ENCODE data around the gene TRAF7.
A peak's percentile ranks its signal among the peaks of the same experiment; 100 is the strongest.

Gene TRAF7

GRCh38 chr16:2165861-2166260 lies 10.3 kb downstream of the TRAF7 start:
- DNase-seq (ENCODE audit: low read depth) = no peak

- no peak for DNase-seq (ENCODE audit: low read depth)
Measured at GRCh38 chr16:2166263-2167067, 10.9 kb downstream of the TRAF7 start.

GRCh38 chr16:2167068-2167638 lies 11.6 kb downstream of the TRAF7 start:
- no peak for DNase-seq (ENCODE audit: low read depth)

DNA sequence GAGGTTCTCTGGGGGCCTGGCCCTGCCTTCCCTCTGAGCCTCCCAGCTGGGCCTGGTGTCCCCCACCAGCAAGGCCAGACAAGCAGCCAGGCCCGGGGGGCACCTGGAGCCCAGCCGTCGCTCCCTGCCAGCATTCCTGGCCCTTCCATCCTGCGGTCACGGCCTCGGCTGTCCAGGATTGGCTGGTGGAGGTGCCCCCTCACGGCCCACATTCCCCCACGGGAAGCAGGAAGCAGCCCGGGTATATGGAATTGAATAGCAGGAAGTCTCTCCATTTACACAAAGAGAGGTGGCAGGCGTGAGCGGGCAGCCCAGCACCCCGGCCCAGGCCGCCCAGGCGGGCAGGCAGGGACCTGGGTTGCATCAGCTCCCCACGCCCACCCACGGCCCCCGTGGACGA lies 14.5 kb downstream of the TRAF7 start:
- DNase-seq (ENCODE audit: low read depth) = no peak

DNA sequence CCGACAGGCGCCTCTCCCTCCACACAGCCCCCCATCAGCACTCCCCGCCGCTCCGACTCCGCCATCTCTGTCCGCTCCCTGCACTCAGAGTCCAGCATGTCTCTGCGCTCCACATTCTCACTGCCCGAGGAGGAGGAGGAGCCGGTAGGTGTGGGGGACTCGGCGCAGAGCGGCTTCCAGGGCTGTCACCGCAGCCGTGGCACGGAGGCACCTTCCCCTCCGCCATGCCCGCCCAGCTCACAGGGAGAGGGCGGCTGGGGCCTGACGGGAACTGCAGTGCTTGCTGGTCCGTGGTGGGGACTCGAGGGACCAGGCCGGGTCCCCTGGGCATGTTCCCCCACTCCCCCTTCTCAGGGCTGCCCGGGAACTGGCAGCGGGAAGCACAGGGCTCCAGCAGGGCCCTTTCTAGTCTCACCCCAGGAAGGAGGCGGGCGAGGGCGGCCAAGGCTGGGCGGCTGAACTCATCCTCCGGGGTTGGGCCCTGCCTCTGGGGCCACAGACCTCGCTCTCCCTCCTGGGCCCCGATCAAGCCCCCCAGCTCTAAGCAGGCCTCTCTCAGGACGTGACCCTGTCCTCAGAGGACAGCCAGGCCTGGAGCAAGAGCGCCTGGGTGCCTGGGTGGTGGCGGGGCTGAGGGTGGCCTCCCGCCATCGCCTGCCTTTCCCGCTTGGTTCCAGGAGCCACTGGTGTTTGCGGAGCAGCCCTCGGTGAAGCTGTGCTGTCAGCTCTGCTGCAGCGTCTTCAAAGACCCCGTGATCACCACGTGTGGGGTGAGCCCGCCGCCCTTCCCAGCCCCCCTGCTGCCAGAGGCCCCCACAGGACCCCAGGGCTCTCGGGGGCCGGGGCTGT lies 15.2 kb downstream of the TRAF7 start:
- no peak for DNase-seq (ENCODE audit: low read depth)

- DNase-seq (ENCODE audit: low read depth) = no peak
Measured at GRCh38 chr16:2171601-2172178, 16.1 kb downstream of the TRAF7 start.

DNA sequence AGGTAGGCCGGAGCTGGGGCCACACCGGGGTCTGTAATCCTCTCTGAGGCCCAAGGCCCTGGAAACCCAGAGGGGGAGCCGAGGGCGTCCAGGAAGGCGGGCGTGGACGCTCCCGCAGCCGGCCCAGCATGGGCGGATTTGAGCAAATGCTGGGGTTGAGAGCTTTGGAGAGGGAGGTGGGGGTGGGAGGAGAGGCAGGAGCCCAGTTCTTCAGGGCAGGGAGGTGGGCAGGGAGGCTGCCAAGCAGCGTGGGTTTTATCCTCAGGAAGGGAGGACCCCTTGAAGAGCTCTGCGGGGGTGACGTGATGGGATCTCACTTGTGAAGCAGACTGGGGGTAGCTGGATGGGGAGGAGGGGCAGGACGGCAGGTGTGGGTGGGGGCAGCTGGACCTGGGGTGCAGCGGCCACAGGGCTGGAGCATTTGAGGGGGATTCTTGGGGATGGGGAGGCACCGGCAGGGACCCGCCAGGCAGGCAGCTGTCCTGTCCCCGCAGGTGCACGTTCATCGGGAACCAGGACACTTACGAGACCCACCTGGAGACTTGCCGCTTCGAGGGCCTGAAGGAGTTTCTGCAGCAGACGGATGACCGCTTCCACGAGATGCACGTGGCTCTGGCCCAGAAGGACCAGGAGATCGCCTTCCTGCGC lies 17.2 kb downstream of the TRAF7 start:
- DNase-seq (ENCODE audit: low read depth) = no peak

DNA sequence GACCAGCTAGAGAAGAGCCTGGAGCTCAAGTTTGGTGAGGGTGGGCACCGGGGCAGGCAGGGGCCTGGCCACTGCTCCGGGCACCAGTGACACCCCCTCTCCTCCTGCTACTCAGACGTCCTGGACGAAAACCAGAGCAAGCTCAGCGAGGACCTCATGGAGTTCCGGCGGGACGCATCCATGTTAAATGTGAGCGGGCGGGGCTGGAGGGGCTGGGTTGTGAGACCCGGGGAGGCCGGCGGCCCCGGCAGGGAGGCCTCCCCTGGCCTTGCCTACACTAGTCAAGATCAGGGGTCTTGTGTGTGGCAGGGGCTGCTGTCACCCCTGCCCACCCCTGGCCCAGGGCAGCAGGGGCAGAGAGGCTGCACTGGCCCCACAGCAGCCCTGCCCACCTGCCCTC lies 17.8 kb downstream of the TRAF7 start:
- no peak for DNase-seq (ENCODE audit: low read depth)

DNA sequence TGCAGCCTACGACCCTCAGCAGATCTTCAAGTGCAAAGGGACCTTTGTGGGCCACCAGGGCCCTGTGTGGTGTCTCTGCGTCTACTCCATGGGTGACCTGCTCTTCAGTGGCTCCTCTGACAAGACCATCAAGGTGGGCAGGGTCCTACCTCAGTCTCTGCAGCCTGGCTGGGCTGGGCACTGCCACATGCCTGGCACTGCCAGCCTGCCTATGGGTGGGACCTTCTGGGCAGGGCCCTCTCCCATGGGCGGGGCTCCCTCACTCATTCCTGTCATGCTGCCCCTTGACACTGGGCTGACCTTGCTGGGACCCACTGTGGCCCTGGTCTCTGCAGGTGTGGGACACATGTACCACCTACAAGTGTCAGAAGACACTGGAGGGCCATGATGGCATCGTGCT lies 18.3 kb downstream of the TRAF7 start:
- DNase-seq (ENCODE audit: low read depth) = no peak

DNA sequence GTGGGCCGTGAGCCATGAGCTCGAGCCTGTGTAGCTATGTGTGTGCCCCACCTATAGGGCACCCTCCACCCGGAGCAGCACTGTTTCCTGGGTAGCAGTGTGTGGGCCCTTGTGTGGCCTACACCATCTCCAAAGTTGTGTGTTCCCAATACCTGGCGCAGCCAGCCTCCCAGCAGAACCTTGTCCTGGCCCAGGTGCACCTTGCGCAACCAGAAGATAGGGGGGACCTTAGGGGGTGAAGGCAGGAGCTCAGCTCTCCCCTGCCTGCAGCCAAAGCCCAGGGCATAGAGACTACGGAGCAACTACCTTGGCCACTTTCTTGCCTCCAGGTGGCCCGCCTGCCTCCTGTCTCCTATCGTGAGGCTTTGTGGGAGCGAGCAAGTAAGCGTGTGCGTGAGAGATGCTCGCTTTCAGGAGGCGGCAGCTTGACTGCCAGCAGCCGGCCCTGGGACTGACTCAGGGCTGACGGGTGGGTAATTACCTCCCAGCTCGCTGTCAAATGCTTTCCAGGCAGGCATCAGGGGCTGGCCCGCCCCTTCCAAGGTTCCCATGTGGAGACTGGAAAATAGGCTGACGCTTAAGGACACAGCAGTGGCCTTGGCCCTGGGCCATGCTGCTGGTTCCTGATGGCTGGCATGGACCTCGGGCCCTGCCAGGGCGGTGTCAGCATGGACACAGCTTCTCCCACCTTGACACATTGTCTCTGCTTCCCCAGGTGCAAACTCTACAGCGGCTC lies 19.0 kb downstream of the TRAF7 start:
- no peak for DNase-seq (ENCODE audit: low read depth)

GRCh38 chr16:2175454-2175853 lies 19.9 kb downstream of the TRAF7 start:
- DNase-seq (ENCODE audit: low read depth) = no peak

- DNase-seq (ENCODE audit: low read depth) = no peak
Measured at GRCh38 chr16:2176047-2176446, 20.5 kb downstream of the TRAF7 start.

DNA sequence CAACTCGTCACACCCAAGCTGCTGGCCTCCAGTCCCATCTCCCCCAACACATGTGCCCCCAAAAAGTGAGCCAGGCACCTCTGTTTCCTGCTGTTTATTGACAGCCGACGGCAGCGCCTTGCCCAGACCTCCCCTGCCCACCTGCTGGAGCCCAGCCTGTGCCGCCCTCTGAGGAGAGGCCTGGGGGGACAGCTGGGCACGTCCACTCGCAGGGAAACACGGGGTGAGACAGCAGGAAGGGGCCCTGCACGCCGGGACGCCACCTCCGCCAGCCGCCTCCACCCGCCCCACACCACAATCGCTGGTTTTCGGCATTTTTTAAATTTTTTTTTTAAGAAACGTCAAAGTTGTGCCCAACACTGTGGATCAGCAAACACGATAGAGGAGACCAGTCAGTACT lies 21.5 kb downstream of the TRAF7 start:
- DNase-seq (ENCODE audit: low read depth) = no peak

DNA sequence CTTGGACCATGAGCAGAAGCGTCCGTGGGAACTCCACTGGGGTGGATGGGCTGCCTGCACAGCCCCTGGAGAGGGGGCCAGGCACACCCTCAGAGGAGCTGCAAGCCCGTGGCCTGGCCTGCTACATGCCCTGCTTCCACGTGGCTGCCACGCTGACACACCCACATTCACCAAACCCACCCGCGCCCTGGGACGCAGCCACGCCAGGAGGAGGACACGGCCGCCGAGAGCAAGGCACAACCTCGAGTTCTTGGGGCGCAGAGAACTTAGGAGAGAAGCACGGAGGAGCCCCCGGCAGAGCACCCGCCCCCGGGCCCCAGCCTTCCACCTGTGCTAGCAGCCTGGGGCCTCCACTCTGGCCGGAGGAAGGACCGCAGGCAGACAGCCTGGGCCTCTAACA lies 22.0 kb downstream of the TRAF7 start:
- no peak for DNase-seq (ENCODE audit: low read depth)

- peak; percentile 15 for DNase-seq (ENCODE audit: low read depth)
Measured at GRCh38 chr16:2178321-2179106, 22.9 kb downstream of the TRAF7 start.

DNA sequence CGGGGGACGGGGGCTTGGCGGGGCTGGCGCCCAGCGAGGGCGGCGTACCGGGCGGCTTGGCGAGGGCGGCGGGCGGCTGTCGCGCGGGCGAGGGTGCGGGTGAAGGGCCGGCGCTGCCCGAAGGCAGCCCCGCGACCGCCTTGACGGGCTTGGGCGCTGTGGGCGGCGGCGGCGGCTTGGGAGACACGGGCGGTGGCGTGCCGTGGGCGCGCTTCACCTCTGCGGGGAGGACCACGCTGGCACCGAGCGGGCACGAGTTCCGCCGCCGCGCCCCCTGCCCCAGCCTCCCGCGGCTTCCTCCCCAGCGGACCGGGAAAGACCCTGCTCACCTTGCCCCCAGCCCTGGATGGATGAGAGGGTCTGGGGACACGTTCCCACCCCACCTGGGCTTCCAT lies 23.5 kb downstream of the TRAF7 start:
- DNase-seq (ENCODE audit: low read depth) = no peak

DNA sequence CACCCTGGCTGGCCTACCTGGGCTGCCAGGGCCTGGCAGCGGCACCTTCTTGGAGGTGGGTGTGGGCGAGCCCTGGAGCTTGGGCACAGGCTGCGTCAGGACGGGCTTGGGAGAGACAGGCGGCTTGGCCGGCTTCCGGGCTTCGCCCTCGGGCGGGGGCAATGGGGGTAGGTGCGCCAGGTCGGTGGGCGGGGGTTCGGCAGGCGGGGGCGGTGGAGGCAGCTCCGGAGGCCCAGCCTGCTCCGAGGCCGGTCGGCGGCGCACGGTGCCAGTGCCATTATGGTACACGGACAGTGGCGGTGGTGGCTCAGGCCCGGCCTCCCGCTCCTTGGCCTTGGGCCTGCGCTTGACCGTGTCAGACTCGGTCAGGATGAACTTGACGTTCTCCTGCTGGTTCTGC lies 24.0 kb downstream of the TRAF7 start:
- no peak for DNase-seq (ENCODE audit: low read depth)

DNA sequence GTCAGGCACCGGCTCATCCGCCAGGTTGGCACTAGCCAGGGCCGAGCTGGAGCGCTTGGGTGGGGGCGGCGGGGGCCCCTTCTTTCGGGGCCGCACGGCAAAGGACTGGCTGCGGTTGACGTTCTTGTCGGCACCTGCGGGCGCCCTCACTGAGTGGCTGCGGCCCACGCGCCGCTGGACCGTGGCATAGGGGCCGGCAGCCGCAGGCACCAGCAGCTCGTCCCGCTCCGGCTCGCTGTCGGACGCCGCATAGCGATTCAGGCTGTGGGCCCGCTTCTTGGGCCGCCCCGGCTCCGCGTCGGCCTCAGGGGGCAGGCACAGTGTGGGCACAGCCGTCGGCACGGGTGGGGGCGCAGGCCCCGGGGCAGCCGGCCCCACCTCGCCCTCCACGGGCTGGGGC lies 24.9 kb downstream of the TRAF7 start:
- DNase-seq (ENCODE audit: low read depth) = no peak

DNA sequence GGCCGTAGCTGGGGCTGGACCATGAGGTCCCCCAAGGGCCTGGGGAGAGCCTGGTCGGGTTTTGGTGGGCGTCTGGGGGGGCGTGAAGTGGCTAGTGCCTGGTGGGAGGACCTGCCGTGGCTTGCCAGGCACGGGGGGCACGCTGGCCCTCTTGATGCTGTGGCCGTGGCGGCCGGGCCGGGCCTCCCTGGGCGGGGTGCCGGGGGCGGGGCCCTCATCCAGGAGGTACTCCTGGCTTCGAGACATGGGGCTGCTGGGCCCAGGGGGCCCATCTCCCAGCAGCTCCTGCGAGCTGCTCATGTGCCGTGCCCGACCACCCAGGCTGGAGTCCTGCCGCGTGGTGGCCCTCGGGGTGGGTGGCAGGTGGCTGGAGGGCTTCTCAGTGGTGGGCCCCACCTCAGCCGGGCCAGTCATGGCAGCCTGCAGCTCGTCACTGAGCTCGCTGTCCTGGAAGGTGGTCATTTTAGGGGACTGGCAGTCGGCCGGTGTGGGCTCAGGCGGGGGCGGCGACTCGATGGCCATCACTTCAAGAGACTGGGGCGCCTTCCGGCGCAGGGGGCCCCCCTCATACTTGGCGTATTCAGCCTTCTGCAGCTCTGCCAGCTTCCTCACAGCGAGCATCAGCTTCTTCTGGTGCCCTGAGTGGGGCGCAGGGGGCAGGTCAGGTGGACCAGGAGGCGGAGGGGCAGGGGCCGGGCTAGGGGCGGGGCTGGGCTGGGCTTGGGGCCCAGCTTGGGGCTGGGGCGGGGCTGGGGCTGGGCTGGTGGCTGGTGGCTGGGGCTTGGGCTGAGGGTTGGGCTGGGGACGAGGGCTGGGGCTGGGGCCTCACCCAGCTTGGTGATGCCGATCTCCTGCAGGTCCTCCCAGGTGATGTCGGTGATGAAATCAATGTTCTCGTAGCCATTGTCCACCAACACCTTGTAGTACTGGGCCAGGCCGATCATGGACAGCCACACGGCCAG lies 25.7 kb downstream of the TRAF7 start:
- no peak for DNase-seq (ENCODE audit: low read depth)

DNA sequence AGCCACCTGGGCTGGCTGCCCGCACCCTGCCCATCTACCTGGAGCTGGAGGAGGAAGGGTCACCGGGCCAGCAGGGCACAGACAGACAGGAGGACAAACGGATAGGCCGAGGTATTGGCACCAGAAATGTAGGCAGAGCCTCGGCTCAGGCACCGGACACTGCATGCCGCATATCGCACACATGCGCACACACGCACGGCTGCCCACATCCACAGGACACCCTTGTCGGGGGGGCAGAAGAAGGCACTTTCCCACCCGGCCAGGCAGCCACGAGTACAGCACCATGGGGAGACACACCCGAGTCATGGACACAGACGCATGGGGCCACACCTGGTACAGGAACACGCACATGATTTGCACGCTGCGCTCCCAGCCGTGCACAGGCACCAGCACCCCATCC lies 26.4 kb downstream of the TRAF7 start:
- no peak for DNase-seq (ENCODE audit: low read depth)
